NT2/D1 (cell line): ENCODE data around the gene RGS7.

Source experiments
- YY1 ChIP-seq: IDR thresholded peaks from 2 replicates; pipeline ENCODE4 v1.6.1; 2011; ENCODE audit not compliant: insufficient read length, insufficient read depth
- ZNF274 ChIP-seq: IDR thresholded peaks from 2 replicates; pipeline ENCODE4 v1.6.1; 2011; ENCODE audit warnings: mild to moderate bottlenecking, low read depth, low read length

- TF ChIP-seq ZNF274 (no peak), YY1 (no peak)
Observed at GRCh38 chr1:241271427-241271826, 85.6 kb downstream of the RGS7 start.
